ENCODE measurements around the gene KDM4C.

The KDM4C gene

GRCh38 chr9:6909181-6909580 lies 151.4 kb downstream of the KDM4C start:
- no peak for DNase-seq

- no peak for DNase-seq
Observed at GRCh38 chr9:6910032-6910431, 152.3 kb downstream of the KDM4C start.

GRCh38 chr9:6910497-6910896 lies 152.7 kb downstream of the KDM4C start:
- no peak for DNase-seq

- DNase-seq = no peak
Observed at GRCh38 chr9:6911901-6912638, 154.3 kb downstream of the KDM4C start.

GRCh38 chr9:6915635-6916034 lies 157.9 kb downstream of the KDM4C start:
- no peak for DNase-seq

- DNase-seq = no peak
Observed at GRCh38 chr9:6917162-6917561, 159.4 kb downstream of the KDM4C start.

- no peak for DNase-seq
Observed at GRCh38 chr9:6920041-6920440, 162.3 kb downstream of the KDM4C start.

GRCh38 chr9:6921315-6921714 lies 163.5 kb downstream of the KDM4C start:
- DNase-seq = no peak

GRCh38 chr9:6922124-6922676 lies 164.4 kb downstream of the KDM4C start:
- DNase-seq = no peak

GRCh38 chr9:6922680-6923079 lies 164.9 kb downstream of the KDM4C start:
- DNase-seq = no peak

GRCh38 chr9:6923086-6923485 lies 165.3 kb downstream of the KDM4C start:
- no peak for DNase-seq

GRCh38 chr9:6924149-6924548 lies 166.4 kb downstream of the KDM4C start:
- no peak for DNase-seq

- no peak for DNase-seq
Observed at GRCh38 chr9:6924988-6925563, 167.3 kb downstream of the KDM4C start.

GRCh38 chr9:6925836-6926235 lies 168.1 kb downstream of the KDM4C start:
- no peak for DNase-seq

- no peak for DNase-seq
Observed at GRCh38 chr9:6926436-6926835, 168.7 kb downstream of the KDM4C start.

- no peak for DNase-seq
Observed at GRCh38 chr9:6927838-6928237, 170.1 kb downstream of the KDM4C start.

GRCh38 chr9:6928863-6929262 lies 171.1 kb downstream of the KDM4C start:
- no peak for DNase-seq

GRCh38 chr9:6929441-6930215 lies 171.9 kb downstream of the KDM4C start:
- no peak for DNase-seq

- no peak for DNase-seq
Observed at GRCh38 chr9:6930827-6931226, 173.1 kb downstream of the KDM4C start.

GRCh38 chr9:6931913-6932312 lies 174.1 kb downstream of the KDM4C start:
- peak; percentile 46 for DNase-seq

- DNase-seq = no peak
Observed at GRCh38 chr9:6936103-6936502, 178.3 kb downstream of the KDM4C start.

- no peak for DNase-seq
Observed at GRCh38 chr9:6937209-6937608, 179.4 kb downstream of the KDM4C start.

GRCh38 chr9:6938447-6938846 lies 180.7 kb downstream of the KDM4C start:
- no peak for DNase-seq

GRCh38 chr9:6938873-6939272 lies 181.1 kb downstream of the KDM4C start:
- DNase-seq = no peak

All from stimulated activated CD4-positive, alpha-beta T cell treated with anti-CD3 and anti-CD28 coated beads, Interleukin-4, amount 100 ng/mL, for 24 hours (primary cell).